Memory B cell (primary cell): ENCODE data around the gene QRFPR.
"Not testable (repeated sequence)": the region's sequence is repeated elsewhere in the genome, so short reads cannot be mapped to it uniquely, and the experiment has no call there.

ENCODE experiments used
- ATAC-seq: fragments of 150-1000 bp; cut with Tn5 transposase; 2 replicates; pipeline ENCODE4 v1.10.0; 2021; ENCODE audit warnings: low read depth, mild to moderate bottlenecking, moderate library complexity
- DNase-seq, 2 donors: peaks; one replicate each; pipeline ENCODE4 v3.0.0; 2022; ENCODE audit warnings: low spot score in 2 of 2
- H3K27ac Mint-ChIP-seq: one replicate; pipeline ENCODE4 v1.8.0; 2022; ENCODE audit warnings: mild to moderate bottlenecking, moderate library complexity, mixed read lengths
- H3K27me3 Mint-ChIP-seq: one replicate; pipeline ENCODE4 v1.8.0; 2022; ENCODE audit warnings: mixed read lengths
- H3K36me3 Mint-ChIP-seq: one replicate; pipeline ENCODE4 v1.8.0; 2022; ENCODE audit warnings: mild to moderate bottlenecking, mixed read lengths
- H3K4me1 Mint-ChIP-seq: one replicate; pipeline ENCODE4 v1.8.0; 2022; ENCODE audit warnings: mixed read lengths
- H3K4me3 Mint-ChIP-seq: one replicate; pipeline ENCODE4 v1.8.0; 2022; ENCODE audit warnings: mild to moderate bottlenecking, moderate library complexity, mixed read lengths
- H3K9me3 Mint-ChIP-seq: one replicate; pipeline ENCODE4 v1.8.0; 2022; ENCODE audit warnings: mixed read lengths

The QRFPR gene

DNA sequence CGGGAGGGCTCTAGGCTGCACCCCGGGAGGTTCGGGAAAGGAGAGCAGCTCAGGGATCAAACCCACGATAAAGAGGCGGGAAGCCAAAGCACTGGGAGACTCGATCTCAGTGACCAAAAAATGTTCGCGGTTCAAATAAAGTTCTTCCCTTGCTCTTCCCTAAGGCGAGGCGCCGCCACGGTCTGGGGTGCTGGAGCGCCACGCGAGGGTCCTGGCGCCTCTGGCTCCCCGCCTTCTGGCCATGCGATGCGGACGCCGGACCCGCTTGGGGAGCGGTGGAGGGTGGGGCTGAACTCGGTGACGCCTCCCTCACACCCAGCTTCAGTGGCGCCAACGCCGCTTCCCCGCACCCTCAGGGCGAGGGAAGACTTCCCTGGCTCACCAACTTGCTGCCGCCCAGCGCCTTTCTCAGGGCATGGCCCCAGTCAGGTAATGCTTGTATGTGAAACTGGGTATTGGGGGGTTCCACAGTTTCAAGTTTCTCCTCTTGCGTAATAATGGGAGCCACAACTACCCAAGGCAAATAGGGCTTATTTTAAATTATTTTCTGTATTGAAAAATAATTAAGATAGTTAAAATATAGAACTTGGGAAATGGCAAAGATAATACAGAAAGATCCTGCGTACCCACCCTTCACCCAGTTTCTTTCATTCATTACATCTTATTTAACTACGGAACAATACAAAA lies at the start of gene QRFPR:
Gene QRFPR, minus strand, starts transcription at position 243 of the 687 bp plus-strand sequence. CDS start 371 bp downstream, outside the sequence.
- no peaks in the 10 kb centered on the region for H3K36me3 Mint-ChIP-seq
- H3K27me3 Mint-ChIP-seq: peaks cover 13% of the 10 kb centered on the region
- no peak for ATAC-seq
- H3K27ac Mint-ChIP-seq: no peak within 1 kb of the TSS
- H3K9me3 Mint-ChIP-seq: peaks cover 3% of the 10 kb centered on the region
- no peak for DNase-seq
- no peak within 1 kb of the TSS for H3K4me3 Mint-ChIP-seq
- H3K4me1 Mint-ChIP-seq: peaks cover 5% of the 10 kb centered on the region

DNA sequence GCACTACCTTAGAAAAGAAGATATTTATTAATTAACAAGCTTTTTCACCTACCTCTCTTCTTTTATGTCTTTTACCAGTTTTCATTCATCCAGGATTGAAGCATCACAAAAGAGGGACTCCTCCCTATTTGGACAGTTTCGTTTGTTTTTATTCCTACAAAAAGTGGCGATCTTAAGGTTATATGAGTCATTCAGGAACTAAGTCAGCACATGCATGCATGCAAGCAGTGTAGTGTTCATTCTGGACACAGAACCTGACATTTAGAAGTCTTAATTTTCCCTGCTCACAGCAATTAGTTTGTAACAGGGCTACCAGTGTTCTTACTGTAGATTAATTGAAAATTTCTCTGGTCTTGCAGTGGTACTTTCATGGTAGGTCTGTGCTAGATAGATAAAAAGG lies 47.9 kb upstream of the QRFPR start:
- H3K4me3 Mint-ChIP-seq: no peak overlapping the region
- peaks cover 4% of the 10 kb centered on the region for H3K27me3 Mint-ChIP-seq
- no peaks in the 10 kb centered on the region for H3K36me3 Mint-ChIP-seq
- no peaks in the 10 kb centered on the region for H3K4me1 Mint-ChIP-seq
- ATAC-seq (no peak), DNase-seq (no peak)
- peaks cover 4% of the 10 kb centered on the region for H3K9me3 Mint-ChIP-seq
- H3K27ac Mint-ChIP-seq: no peak overlapping the region

DNA sequence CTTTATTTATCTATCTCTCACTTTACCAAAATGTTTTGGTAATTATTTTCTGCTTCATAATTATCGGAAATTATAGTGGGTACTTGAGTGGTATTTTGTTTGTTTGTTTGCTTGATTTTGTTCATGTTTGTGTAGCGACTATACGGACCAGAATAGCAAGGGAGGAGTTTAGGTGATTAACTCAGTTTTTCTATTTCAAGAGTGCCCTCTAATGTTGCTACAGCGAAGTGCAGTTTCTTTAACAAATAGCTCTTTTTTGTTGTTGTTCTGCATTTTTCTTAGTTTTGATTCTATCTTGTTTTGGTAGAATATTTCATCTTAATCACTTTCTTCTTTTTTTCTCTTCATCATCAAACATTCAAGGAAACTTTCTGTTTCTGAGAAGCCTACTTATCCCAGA lies 40.8 kb upstream of the QRFPR start:
- H3K4me3 Mint-ChIP-seq: no peak overlapping the region
- no peaks in the 10 kb centered on the region for H3K36me3 Mint-ChIP-seq
- no peaks in the 10 kb centered on the region for H3K4me1 Mint-ChIP-seq
- no peak for ATAC-seq
- no peak for DNase-seq
- peaks cover 2% of the 10 kb centered on the region for H3K27me3 Mint-ChIP-seq
- no peak overlapping the region for H3K27ac Mint-ChIP-seq
- H3K9me3 Mint-ChIP-seq: peaks cover 2% of the 10 kb centered on the region

GRCh38 chr4:121411151-121411744 lies 30.4 kb upstream of the QRFPR start:
- ATAC-seq (no peak), DNase-seq (no peak)
- Mint-ChIP-seq H3K27ac (peak overlapping the region; percentile 54), H3K27me3 (peaks cover 3% of the 10 kb centered on the region), H3K4me3 (no peak overlapping the region), H3K9me3 (peaks cover 16% of the 10 kb centered on the region), H3K36me3 (no peaks in the 10 kb centered on the region), H3K4me1 (no peaks in the 10 kb centered on the region)

DNA sequence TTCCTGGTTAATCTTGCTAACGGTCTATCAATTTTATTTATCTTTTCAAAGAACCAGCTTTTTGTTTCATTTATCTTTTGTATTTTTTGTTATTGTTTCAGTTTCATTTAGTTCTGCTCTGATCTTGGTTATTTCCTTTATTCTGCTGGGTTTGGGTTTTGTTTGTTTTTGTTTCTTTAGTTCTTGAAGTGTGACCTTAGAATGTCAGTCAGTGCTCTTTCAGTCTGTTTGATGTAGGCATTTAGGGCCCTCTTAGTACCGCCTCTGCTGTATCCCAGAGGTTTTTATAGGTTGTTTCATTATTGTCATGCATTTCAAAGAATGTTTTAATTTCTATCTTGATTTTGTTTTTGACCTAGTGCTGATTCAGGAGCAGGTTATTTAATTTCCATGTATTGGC lies 27.7 kb upstream of the QRFPR start:
- H3K27ac Mint-ChIP-seq, H3K36me3 Mint-ChIP-seq, H3K4me3 Mint-ChIP-seq, H3K27me3 Mint-ChIP-seq, DNase-seq, H3K4me1 Mint-ChIP-seq, ATAC-seq: not testable (repeated sequence)
- H3K9me3 Mint-ChIP-seq: peaks cover 10% of the 10 kb centered on the region

DNA sequence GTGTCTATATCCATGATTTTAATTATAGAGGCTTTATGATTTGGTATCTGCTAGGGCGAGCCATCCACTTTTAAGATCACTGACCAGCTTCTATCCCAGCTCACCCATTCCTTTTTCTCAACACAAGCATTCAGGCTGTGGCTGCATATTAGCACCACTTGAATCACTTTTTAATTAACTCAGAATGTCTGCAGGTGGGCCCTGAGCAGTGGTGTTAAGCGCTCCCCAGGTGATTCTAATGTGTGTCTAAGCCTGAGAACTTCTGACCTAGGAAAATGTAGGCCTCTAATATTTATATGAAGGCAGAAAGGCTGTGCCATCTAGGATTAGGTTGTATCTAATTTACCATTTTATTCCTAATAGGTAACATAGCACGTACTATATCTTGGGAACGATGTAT lies 19.8 kb upstream of the QRFPR start:
- no peaks in the 10 kb centered on the region for H3K4me1 Mint-ChIP-seq
- H3K27me3 Mint-ChIP-seq: no peaks in the 10 kb centered on the region

GRCh38 chr4:121397941-121398601 lies 17.3 kb upstream of the QRFPR start:
- H3K27ac Mint-ChIP-seq: no peak overlapping the region
- DNase-seq (no peak), ATAC-seq (no peak)
- H3K27me3 Mint-ChIP-seq: no peaks in the 10 kb centered on the region
- peaks cover 3% of the 10 kb centered on the region for H3K9me3 Mint-ChIP-seq
- no peaks in the 10 kb centered on the region for H3K36me3 Mint-ChIP-seq
- no peaks in the 10 kb centered on the region for H3K4me1 Mint-ChIP-seq
- no peak overlapping the region for H3K4me3 Mint-ChIP-seq

More for the DNA sequence above, 19.8 kb upstream of the QRFPR start:
- H3K4me3 Mint-ChIP-seq: no peak overlapping the region
- H3K36me3 Mint-ChIP-seq: no peaks in the 10 kb centered on the region
- DNase-seq (no peak), ATAC-seq (no peak)
- no peak overlapping the region for H3K27ac Mint-ChIP-seq
- H3K9me3 Mint-ChIP-seq: peaks cover 3% of the 10 kb centered on the region

- Mint-ChIP-seq H3K27me3 (no peaks in the 10 kb centered on the region), H3K27ac (no peak overlapping the region), H3K4me1 (no peaks in the 10 kb centered on the region), H3K9me3 (peaks cover 1% of the 10 kb centered on the region), H3K36me3 (no peaks in the 10 kb centered on the region), H3K4me3 (no peak overlapping the region)
- DNase-seq (no peak), ATAC-seq (no peak)
These were observed 16.6 kb upstream of the QRFPR start for GRCh38 chr4:121397434-121397833.

- Mint-ChIP-seq H3K9me3 (no peaks in the 10 kb centered on the region), H3K36me3 (no peaks in the 10 kb centered on the region), H3K27me3 (peaks cover 3% of the 10 kb centered on the region), H3K4me1 (no peaks in the 10 kb centered on the region), H3K27ac (no peak overlapping the region), H3K4me3 (no peak overlapping the region)
- DNase-seq (no peak), ATAC-seq (no peak)
These were observed 11.7 kb upstream of the QRFPR start for GRCh38 chr4:121392426-121393086.

DNA sequence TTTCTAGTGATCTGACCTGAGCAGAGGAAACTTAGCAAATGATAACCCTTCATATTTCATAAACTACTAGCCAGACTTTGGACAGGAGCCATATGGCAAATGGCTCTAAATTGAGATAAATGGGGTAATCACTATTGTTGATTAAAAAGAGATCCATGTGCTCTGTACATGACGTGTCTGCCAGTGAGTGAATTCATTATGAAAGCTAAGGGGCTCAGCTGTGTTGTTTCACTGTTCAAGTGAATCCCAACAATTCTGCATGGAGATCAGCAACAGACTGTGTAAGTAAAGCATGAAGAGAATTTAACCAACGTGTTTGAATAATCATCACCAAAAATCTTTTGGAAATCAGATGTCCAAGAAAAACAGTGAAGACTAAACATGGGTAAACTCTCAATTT lies 9.5 kb upstream of the QRFPR start:
- Mint-ChIP-seq H3K4me1 (no peaks in the 10 kb centered on the region), H3K36me3 (no peaks in the 10 kb centered on the region), H3K27me3 (peaks cover 9% of the 10 kb centered on the region), H3K4me3 (no peak overlapping the region), H3K27ac (no peak overlapping the region), H3K9me3 (no peaks in the 10 kb centered on the region)
- DNase-seq (no peak), ATAC-seq (no peak)

DNA sequence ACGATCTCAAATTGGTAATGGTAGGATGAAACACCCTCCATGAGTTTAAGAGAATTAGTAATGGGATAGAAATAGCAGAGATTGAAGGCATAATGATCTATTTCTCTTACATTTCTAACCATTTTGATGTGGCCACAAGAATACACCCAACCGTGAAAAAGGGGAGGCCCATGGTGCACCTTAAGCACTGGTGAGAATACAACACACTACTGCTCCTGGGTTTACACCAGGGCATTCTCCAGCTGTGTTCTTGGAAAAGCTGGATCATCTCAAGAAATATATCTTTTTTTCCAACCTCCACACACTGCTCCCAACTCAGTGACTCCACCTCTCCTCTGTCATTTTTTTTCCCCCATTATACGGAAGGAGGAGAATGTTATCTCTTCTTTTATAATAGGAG lies 1.5 kb downstream of the QRFPR start:
- H3K4me3 Mint-ChIP-seq: no peak overlapping the region
- peaks cover 5% of the 10 kb centered on the region for H3K4me1 Mint-ChIP-seq
- peaks cover 13% of the 10 kb centered on the region for H3K27me3 Mint-ChIP-seq
- H3K36me3 Mint-ChIP-seq: no peaks in the 10 kb centered on the region
- no peak for DNase-seq
- no peak overlapping the region for H3K27ac Mint-ChIP-seq
- peaks cover 3% of the 10 kb centered on the region for H3K9me3 Mint-ChIP-seq
- no peak for ATAC-seq

DNA sequence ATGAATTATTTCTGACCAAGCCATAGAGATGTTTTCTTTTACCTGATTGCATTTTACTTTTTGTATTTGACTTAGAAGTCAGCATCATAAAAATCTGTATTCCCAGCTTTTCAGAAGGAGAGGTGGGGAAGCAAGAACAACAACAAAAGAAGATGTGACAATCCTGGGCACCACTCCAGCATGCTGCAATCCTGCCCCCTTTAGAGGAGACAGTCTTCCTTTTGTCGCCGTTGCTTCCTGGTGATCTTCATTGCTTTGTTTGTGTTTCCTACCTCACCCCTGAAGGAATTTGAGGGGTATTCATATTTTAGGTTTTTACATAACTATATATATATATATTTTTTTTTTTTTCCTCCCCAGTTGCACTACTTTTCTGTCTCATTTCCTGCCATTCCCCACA lies 3.7 kb downstream of the QRFPR start:
- DNase-seq (no peak), ATAC-seq (no peak)
- peaks cover 5% of the 10 kb centered on the region for H3K4me1 Mint-ChIP-seq
- no peaks in the 10 kb centered on the region for H3K36me3 Mint-ChIP-seq
- no peak overlapping the region for H3K4me3 Mint-ChIP-seq
- peaks cover 3% of the 10 kb centered on the region for H3K9me3 Mint-ChIP-seq
- H3K27ac Mint-ChIP-seq: no peak overlapping the region
- peaks cover 11% of the 10 kb centered on the region for H3K27me3 Mint-ChIP-seq

- Mint-ChIP-seq H3K36me3 (no peaks in the 10 kb centered on the region), H3K27me3 (peaks cover 11% of the 10 kb centered on the region), H3K4me1 (peaks cover 5% of the 10 kb centered on the region), H3K27ac (no peak overlapping the region), H3K9me3 (peaks cover 3% of the 10 kb centered on the region), H3K4me3 (no peak overlapping the region)
- ATAC-seq: no peak
- no peak for DNase-seq
These were observed 4.3 kb downstream of the QRFPR start for GRCh38 chr4:121376556-121376955.

- H3K27me3 Mint-ChIP-seq: peaks cover 11% of the 10 kb centered on the region
These were observed 4.7 kb downstream of the QRFPR start for GRCh38 chr4:121376097-121376496.

More at GRCh38 chr4:121376097-121376496, 4.7 kb downstream of the QRFPR start:
- DNase-seq (no peak), ATAC-seq (no peak)
- Mint-ChIP-seq H3K27ac (no peak overlapping the region), H3K36me3 (no peaks in the 10 kb centered on the region), H3K9me3 (peaks cover 3% of the 10 kb centered on the region), H3K4me3 (no peak overlapping the region), H3K4me1 (peaks cover 5% of the 10 kb centered on the region)
